GM19099 (cell line): Measurements from ENCODE around the gene CIC.
A peak's percentile ranks its signal among the peaks of the same experiment; 100 is the strongest.

Source experiments
- POLR2A ChIP-seq: IDR thresholded peaks from 3 replicates; pipeline ENCODE4 v1.6.1; 2011; ENCODE audit warnings: low read depth; ENCODE audit not compliant: insufficient read length; ENCODE audit errors: extremely low read depth

CIC gene

DNA sequence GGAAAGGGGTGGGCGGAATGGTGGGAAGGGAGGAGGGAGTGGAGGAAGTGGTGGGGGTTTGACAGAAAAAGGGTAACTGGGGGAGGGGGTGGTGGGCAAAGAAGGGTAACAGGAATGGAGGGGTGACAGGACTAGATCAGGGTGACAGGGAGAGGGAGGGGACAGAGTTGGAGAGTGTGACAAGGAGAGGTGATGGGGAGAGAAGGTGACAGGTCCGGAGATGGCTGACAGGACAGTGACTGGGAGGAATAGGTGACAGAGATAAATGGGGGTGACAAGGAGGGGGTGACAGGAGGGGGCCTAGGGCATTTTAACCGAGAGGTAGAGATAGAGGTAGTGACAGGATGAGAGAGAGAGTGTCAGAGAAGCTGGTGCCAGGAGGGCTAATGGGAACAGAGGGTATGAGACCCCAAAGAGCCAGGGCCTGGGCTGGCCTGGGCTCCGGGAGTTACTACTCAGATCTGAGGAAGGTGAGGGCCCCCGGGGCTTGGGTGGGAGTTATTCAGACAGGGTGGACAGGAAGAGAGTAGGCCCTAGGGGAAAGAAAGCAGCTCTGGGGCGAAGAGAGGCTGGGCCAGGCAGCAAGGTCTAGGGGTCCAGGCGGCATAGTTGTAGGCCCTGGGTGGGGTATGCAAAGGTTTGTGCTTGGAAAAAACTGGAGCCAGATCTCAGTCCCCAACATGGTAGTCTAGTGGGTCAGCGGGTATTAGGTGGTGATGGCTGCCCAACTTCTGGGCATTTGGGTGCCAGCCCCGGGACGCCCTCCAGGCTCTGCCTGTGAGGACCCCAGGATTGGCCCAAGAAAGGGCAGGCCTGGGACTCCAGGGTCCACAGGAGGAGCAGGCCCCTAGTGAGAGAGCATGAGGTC is 660 bp downstream of the CIC start:
- no peak for TF ChIP-seq POLR2A

DNA sequence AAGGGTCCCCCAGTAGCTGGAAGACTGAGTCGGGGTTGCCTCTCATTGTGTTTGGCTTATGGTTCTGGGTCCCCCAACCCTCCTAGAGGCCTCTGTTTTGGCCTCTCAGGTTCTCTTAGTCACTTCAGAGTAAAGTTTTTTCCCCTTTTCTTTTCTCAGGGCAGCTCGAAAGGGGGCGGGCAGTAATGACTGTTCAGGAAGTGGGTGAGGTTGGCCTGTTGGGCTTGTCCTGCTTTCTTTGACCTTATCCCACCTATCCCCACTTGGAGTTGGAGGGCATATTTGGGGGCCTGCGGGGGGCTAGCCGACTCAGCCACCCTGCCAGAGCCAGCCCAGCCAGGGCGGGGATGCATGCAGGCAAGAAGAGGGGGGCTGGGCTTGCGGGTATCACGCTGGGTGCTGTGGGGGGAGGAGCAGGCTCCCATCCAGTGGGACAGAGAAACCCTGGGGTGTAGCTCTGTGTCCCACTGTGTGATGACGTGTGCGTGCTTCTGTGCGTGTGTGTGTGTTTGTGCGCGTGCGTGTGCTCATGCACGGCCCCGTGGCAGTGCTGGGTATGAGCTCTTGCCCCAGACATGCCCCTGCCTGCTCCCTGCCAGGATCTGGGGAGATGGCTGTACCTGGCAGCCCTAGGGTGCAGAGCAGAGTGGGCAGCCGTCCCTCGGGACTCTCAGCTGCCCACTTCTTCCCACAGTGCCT is 1.4 kb downstream of the CIC start:
- peak; percentile 33 for TF ChIP-seq POLR2A

DNA sequence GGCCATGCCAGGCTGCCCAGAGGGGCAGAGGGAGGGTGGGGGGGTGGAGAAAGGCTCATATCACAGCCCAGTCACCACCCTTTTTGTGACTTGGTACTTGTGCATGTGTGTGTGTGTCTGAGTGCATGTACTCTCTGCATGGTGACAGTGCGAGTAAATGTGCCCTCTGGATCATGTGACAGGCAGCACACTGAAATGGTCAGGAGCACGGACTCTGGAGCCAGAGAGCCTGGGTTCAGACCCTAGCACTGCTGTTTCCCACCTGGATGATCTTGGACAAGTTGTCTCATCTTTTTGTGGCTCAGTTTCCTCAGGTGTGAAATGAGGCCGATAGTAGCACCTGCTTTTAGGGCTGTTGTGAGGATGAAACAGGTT is 2.0 kb downstream of the CIC start:
- no peak for TF ChIP-seq POLR2A

DNA sequence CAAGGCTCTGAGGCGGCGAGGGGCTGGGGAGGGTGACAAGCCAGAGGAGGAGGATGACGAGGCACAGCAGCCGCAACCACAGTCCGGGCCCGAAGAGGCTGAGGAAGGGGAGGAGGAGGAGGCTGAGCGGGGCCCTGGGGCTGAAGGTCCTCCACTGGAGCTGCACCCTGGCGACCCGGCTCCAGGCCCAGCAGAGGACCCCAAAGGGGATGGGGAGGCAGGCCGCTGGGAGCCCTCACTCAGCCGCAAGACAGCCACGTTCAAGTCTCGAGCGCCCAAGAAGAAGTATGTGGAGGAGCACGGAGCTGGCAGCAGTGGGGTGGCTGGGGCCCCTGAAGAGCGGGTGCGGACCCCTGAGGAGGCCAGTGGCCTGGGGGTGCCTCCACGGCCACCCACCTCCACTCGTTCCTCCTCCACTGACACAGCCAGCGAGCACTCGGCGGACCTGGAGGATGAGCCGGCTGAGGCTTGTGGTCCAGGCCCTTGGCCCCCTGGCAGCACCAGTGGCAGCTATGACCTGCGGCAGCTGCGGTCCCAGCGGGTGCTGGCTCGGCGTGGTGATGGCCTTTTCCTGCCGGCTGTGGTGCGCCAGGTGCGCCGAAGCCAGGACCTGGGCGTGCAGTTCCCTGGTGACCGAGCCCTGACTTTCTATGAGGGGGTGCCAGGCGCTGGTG is 2.9 kb downstream of the CIC start:
- no peak for TF ChIP-seq POLR2A

DNA sequence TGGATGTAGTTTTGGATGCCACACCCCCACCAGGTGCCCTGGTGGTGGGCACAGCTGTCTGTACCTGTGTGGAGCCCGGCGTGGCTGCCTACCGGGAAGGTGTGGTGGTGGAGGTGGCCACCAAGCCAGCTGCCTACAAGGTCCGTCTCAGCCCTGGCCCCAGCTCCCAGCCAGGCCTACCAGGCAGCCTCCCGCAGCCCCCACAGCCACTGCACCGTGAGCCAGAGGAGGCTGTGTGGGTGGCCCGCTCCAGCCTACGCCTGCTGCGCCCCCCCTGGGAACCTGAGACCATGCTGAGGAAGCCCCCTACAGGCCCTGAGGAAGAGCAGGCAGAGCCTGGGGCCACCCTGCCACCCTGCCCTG is 3.5 kb downstream of the CIC start:
- TF ChIP-seq POLR2A: no peak

DNA sequence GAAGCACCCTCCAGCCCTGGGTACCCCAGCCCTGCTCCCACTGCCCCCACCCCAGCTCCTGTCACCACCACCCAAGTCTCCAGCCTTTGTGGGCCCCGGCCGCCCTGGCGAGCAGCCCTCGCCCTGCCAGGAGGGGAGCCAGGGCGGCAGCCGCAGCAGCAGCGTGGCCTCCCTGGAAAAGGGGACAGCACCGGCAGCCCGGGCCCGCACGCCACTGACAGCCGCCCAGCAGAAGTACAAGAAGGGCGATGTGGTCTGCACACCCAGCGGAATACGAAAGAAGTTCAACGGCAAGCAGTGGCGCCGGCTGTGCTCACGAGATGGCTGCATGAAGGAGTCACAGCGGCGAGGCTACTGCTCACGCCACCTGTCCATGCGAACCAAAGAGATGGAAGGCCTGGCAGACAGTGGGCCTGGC is 3.9 kb downstream of the CIC start:
- TF ChIP-seq POLR2A: no peak

DNA sequence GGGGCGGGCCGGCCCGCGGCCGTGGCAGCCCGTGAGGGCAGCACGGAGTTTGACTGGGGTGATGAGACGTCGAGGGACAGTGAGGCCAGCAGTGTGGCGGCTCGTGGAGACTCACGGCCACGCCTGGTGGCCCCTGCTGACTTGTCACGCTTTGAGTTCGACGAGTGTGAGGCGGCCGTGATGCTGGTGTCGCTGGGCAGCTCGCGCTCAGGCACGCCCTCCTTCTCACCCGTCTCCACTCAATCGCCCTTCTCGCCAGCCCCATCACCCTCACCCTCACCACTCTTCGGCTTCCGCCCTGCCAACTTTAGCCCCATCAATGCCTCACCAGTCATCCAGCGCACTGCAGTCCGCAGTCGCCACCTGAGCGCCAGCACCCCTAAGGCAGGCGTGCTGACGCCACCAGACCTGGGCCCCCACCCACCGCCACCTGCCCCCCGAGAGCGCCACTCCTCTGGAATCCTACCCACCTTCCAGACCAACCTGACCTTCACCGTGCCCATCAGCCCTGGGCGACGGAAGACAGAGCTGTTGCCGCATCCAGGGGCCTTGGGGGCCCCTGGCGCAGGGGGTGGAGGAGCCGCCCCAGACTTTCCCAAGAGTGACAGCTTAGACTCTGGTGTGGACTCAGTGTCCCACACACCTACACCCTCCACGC is 4.5 kb downstream of the CIC start:
- TF ChIP-seq POLR2A: no peak

DNA sequence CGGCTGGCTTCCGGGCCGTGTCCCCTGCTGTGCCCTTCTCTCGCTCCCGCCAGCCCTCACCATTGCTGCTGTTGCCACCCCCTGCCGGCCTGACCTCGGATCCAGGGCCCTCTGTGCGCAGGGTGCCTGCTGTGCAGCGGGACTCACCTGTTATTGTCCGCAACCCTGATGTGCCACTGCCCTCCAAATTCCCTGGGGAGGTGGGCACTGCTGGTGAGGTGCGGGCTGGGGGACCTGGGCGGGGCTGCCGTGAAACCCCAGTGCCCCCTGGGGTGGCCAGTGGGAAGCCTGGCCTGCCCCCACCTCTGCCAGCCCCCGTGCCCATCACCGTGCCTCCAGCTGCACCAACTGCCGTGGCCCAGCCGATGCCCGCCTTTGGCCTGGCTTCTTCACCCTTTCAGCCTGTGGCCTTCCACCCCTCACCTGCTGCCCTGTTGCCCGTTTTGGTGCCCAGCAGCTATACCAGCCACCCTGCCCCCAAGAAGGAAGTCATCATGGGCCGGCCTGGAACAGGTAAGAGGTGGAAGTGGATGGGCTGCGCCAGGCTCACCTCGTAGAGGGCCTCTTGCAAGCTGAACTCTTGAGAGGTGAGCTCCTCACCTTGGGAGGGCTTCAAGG is 5.1 kb downstream of the CIC start:
- TF ChIP-seq POLR2A: no peak

DNA sequence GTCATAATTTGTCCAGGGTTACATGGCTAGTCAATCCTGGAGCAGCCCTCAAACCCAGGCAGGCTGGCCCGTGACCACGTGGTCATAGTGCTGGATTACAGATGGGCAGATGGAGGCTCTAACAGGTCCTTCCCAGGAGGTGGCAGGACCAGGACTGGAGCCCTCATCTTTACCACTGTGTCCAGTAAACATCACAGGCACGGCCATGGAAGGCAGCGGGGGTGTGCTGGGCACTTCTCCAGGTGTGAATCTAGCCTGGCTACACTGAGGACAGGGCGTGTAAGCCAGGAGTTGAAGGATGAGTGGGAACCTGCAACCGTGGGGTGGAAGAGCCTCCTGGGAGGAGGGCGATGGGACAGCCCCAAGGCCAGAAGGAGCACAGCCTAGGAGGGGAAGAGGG is 6.1 kb downstream of the CIC start:
- no peak for TF ChIP-seq POLR2A

DNA sequence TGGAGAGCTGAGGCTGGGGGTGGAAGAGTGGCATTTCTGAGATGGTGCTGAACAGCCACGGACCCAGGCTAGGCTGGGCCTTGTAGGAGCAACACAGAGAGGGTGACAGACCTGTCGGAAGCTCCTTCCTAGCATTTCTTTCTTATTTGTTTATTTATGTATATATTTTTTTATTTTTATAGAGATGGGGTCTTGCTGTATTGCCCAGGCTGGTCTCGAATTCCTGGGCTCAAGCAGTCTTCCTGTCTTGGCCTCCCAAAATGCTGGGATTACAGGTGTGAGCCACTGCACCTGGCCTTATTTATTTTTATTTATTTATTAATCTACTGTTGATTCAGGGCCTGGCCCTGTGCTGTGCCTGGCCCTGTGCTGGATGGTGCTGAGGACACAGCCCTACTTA is 6.5 kb downstream of the CIC start:
- TF ChIP-seq POLR2A: no peak

DNA sequence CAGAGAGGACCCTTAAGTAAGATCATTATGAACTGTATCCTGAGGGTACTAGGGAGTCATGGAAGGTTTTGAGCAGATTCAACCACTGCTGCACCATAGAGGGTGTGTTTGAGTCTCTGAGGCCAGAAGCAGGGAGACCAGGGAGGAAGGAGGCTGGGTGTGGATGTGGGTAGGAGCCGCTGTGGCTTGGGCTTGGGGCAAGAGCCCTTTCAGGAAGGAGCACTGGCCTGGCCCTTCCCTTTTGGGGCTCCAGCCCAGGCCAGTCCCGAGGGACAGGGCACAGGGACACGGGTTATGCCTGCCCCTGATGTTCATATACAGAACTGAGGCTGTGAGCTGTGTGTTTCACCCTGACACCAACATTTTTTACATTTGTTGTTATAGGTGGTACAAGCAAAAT is 7.2 kb downstream of the CIC start:
- no peak for TF ChIP-seq POLR2A

DNA sequence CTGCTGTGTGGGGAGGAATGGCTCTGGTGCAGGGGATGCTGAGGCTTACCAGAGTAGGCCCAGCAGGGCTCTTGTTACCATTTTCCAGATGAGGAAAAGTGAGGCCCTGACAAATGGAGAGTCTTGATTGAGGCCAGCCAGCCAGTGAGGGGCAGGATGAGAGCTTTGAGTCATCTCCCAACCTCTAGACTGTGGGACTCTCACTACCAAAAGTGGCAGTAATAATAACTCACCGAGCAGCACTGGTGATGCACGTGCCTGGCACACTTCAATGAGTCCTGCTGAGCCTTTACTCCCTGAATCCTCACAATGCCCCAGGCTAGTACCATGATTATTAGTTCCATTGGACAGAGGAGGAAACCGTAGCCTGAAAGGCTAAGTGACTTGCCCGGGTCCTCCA is 7.8 kb downstream of the CIC start:
- TF ChIP-seq POLR2A: no peak

DNA sequence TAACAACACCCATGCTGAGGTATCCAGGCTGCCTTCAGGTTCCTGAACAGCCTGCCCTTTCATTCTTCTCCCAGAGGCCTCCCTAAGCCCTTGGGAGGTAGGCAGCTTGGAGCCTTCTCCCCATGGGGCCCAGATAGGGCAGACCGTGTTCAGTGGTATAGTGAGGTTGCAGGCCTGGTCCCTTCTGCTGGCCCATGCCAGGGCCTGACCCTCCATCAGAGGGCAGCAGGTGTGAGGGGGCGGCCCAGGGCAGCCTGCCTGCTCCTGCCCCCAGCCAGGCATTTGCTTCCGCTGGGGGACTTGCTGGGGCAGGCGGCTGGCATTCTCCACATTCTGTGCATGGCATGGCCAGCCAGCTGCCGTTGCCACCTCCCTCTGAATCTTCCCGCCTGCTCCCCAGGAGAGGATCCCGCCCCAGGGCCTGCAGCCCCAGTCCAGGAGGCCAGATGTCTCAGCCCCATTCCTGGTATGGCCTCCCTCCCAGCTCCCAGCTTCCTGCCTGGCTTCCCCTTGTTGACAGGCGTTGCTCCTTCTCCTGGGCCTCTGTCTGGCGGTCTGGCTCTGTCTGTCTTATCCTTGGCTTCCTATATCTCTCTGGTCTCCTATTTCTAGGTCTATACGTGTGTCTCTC is 8.9 kb downstream of the CIC start:
- TF ChIP-seq POLR2A: no peak

DNA sequence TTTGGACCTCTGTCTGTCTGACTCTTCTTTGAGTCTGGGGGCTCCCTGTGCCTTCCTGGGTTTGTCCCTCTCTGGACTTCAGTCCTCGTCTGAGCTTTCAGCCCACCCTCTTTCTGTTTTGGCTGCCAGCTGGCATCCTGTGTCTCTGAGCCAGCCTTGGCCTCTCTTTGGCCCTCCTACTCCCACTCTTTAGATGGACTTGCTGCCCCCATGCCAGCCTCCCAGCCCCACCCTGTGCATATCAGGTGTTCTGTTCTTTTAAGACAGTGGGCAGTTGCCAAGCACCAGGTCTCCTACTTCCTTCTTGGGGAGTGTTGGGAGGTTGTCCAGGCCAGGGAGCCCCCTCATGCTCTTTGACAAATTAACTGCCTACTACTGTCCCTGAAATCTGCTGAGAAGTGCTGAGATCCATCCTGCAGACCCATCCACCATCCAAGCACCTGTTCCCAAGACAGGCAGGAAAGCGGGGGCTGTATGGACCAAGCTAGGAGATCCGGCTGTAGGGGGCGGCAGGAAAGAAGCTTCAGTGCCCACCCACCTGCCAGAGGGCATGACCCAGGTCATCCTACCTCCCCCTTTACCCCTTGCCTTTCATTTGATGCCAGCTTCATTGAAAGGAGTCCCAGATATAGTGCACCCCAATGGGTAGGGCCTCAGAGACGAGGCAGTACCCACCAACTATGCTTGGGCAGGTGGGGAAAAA is 9.6 kb downstream of the CIC start:
- TF ChIP-seq POLR2A: no peak

DNA sequence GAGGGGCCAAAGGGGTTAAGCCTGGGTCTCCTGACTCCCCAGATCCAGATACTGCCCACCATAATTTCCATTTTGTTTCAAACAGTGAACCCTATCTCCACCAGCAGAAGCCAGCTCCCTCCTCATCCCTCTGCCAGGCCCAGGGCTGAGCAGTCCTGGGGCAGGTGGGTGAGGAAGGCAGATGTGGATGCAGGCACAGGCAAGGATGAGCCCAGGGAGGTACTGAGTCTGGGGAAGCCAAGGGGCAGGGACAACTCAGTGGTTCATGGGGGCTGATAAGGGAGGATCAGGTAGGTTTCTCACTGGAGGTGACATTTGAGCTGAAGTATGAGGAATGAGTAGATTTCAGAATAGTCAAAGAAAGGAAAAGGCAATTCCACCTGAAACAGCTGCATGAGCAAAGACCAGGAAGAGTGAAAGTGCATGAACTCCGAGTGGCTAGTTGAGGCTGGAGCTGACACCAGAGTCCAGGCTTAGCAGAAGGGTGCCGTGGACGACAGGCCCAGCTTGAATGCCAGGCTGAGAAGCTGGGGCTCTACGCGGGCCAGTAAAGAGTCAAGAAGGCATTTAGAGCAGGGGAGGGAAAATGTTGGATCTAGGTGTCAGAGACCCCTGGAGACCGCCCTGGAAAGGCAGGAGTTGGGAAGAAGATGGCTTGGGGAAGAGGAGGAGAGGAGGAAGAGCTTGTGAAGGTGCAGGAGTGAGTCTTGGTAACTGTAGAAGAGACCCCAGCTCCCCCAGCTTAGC is 10.3 kb downstream of the CIC start:
- no peak for TF ChIP-seq POLR2A
